ENCODE results near the gene NUPR1. TPM values are rescaled to one million over a fixed set of nuclear protein-coding genes. Genes with fewer than 3 reads are reported as not detected.

NUPR1 gene
- total and polyA plus RNA-seq, 4 donors, result 8.0 to 828 (median 202) TPM

DNA sequence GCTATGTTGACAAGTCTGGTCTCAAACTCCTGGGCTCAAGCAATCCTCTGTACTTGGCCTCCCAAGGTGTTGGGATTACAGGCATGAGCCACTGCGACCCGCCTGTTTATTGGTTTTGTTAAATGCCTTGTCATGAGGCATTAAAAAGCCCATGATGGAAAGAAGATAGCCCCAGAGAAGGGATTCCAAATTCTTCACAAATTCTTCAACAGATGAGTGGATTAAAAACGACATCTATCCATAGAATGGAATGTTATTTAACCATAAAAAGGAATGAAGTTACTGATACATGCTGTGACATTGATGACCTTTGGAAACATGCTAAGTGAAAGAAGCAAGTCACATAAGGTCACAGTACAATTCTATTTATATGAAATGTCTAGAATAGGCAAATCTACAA, 19.7 kb upstream of the NUPR1 start:
- H3K36me3 ChIP-seq (ENCODE audit: control insufficient read depth in 4 of 4, insufficient read depth in 4 of 4, low read length in 4 of 4), result peaks cover 4 to 17% (median 9%) of the 10 kb centered on the region in 4 donors
- H3K9ac ChIP-seq (ENCODE audit: insufficient read depth in 1 of 2, low read length in 2 of 2), result no peak overlapping the region
- no peaks in the 10 kb centered on the region for H3K9me3 ChIP-seq (ENCODE audit: control insufficient read depth in 4 of 4, insufficient read depth in 3 of 4, low read length in 3 of 4)
- TF ChIP-seq CTCF (IDR thresholded peaks at IDR 0.05; ENCODE audit: control extremely low read depth, extremely low read depth), result no peak
- H3K27ac ChIP-seq (ENCODE audit: low read depth in 1 of 2, low read length in 1 of 2), result no peak overlapping the region
- H3K4me3 ChIP-seq, result no peak overlapping the region
- no peak for DNase-seq
- peaks cover 0 to 16% (median 9%) of the 10 kb centered on the region in 5 donors for H3K4me1 ChIP-seq (ENCODE audit: control insufficient read depth in 5 of 5, insufficient read depth in 5 of 5, low read length in 5 of 5)
- no peaks in the 10 kb centered on the region for H3K27me3 ChIP-seq (ENCODE audit: control insufficient read depth in 3 of 3, insufficient read depth in 3 of 3, low read length in 2 of 3)
- no peak for ATAC-seq (ENCODE audit: insufficient read depth, low FRiP score)
- 88 to 95% methylated on average over 3 of the region's 3 CpGs for whole genome bisulfite sequencing, 2 donors

- peaks cover 4 to 17% (median 9%) of the 10 kb centered on the region in 4 donors for H3K36me3 ChIP-seq (ENCODE audit: control insufficient read depth in 4 of 4, insufficient read depth in 4 of 4, low read length in 4 of 4)
- H3K9ac ChIP-seq (ENCODE audit: insufficient read depth in 1 of 2, low read length in 2 of 2), result no peak overlapping the region
- no peak overlapping the region for H3K4me3 ChIP-seq
- peaks cover 0 to 11% (median 6%) of the 10 kb centered on the region in 5 donors for H3K4me1 ChIP-seq (ENCODE audit: control insufficient read depth in 5 of 5, insufficient read depth in 5 of 5, low read length in 5 of 5)
- WGBS, 2 donors, result 85 to 92% methylated on average over 2 of the region's 2 CpGs
- TF ChIP-seq CTCF (IDR thresholded peaks at IDR 0.05; ENCODE audit: control extremely low read depth, extremely low read depth), result no peak
- no peaks in the 10 kb centered on the region for H3K9me3 ChIP-seq (ENCODE audit: control insufficient read depth in 4 of 4, insufficient read depth in 3 of 4, low read length in 3 of 4)
- H3K27ac ChIP-seq (ENCODE audit: low read depth in 1 of 2, low read length in 1 of 2), result no peak overlapping the region
- ATAC-seq (ENCODE audit: insufficient read depth, low FRiP score), result no peak
- no peak for DNase-seq
- H3K27me3 ChIP-seq (ENCODE audit: control insufficient read depth in 3 of 3, insufficient read depth in 3 of 3, low read length in 2 of 3), result no peaks in the 10 kb centered on the region
Measured at GRCh38 chr16:28556914-28557320, 18.1 kb upstream of the NUPR1 start.

- H3K4me3 ChIP-seq, result no peak overlapping the region
- no peaks in the 10 kb centered on the region for H3K9me3 ChIP-seq (ENCODE audit: control insufficient read depth in 4 of 4, insufficient read depth in 3 of 4, low read length in 3 of 4)
- H3K27ac ChIP-seq (ENCODE audit: low read depth in 1 of 2, low read length in 1 of 2), result no peak overlapping the region
- H3K27me3 ChIP-seq (ENCODE audit: control insufficient read depth in 3 of 3, insufficient read depth in 3 of 3, low read length in 2 of 3), result no peaks in the 10 kb centered on the region
- DNase-seq (no peak), ATAC-seq (ENCODE audit: insufficient read depth, low FRiP score) (no peak)
- H3K9ac ChIP-seq (ENCODE audit: insufficient read depth in 1 of 2, low read length in 2 of 2), result no peak overlapping the region
- WGBS, 2 donors, result 75 to 87% methylated on average over 2 of the region's 2 CpGs
- TF ChIP-seq CTCF (IDR thresholded peaks at IDR 0.05; ENCODE audit: control extremely low read depth, extremely low read depth), result no peak
- H3K36me3 ChIP-seq (ENCODE audit: control insufficient read depth in 4 of 4, insufficient read depth in 4 of 4, low read length in 4 of 4), result peaks cover 4 to 17% (median 9%) of the 10 kb centered on the region in 4 donors
- H3K4me1 ChIP-seq (ENCODE audit: control insufficient read depth in 5 of 5, insufficient read depth in 5 of 5, low read length in 5 of 5), result peaks cover 0 to 6% (median 4%) of the 10 kb centered on the region in 5 donors
Measured at GRCh38 chr16:28555561-28555960, 16.8 kb upstream of the NUPR1 start.

Data from lung (tissue), 12 donors.